ENCODE measurements around the gene ACSS1.

Gene ACSS1

DNA sequence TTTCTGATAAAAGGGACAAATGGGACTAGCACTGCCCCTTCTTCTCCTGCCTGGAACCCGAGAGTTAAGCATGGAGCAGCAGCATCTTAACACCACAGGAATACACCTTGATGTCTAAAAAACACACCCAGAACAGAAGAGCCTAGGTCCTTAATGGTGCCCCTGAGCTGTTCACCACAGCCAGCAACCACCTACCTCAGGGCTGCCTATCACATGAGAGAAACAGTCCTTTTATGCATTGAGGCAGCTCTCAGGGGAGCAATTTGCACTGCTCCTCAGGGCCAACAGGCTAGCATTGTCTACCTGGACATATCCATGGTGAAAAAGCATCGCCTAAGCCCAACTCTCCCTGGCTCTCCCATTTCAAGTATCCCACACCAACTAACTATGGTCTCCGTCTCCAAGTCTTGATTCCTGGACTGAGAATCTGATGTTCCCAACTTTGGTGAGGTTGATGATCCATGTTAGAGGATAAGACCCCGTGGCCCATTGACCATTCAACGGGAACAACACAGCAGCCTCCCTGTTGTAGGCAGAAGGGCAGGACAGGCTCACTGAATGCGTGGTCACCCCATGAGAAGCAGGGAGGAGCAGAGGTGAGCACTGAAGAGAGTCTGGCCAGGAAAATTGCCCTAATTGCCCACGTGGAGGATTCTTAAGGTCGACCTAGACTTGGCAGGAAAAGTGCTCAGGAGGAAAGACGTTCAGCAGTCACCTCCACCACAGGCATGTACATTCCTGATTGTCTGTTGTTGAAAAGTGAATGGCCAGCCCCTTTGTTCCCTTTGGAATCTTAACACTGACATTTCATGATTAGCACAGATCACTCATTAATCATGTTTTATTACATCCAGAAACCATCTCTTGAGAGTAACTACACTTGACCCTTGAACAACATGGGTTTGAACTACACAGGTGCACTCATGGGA, 61.2 kb downstream of the ACSS1 start:
- DNase-seq (ENCODE audit: low read depth in 2 of 2, low spot score in 1 of 2): no peak

DNA sequence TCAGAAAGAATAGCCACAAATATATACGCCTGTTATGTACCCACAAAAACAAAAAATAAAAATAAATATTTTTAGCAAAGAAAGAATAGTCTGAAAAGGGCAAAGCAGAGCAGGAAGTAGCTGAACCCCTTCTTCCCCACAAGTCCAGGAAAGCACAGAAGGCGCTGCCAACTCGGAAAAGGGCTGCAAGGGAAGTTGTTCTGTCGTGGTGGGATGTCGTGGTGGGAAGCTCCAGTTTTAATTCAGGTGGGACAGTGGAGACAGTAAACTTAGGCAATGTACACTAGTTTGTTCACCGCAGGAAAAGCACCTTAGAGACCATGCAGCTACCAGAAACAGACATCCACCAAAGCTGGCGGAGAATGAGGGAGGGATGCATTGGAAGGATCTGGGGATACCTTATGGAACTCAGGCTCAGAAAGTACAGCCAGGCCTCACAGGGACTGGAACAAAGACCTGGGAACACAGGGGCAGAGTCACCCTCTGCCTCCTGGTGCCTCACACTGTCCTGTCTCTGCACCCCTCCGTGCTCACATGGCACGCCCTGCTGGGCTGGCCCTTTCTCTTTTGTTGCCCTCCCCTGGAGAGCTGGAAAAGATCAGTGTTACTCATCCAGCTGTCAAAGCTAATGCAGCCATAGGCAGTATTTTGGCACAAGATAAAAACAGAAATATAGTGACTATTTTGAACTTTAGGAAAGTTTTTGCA, 62.0 kb downstream of the ACSS1 start:
- no peak for DNase-seq (ENCODE audit: low read depth in 2 of 2, low spot score in 1 of 2)

DNA sequence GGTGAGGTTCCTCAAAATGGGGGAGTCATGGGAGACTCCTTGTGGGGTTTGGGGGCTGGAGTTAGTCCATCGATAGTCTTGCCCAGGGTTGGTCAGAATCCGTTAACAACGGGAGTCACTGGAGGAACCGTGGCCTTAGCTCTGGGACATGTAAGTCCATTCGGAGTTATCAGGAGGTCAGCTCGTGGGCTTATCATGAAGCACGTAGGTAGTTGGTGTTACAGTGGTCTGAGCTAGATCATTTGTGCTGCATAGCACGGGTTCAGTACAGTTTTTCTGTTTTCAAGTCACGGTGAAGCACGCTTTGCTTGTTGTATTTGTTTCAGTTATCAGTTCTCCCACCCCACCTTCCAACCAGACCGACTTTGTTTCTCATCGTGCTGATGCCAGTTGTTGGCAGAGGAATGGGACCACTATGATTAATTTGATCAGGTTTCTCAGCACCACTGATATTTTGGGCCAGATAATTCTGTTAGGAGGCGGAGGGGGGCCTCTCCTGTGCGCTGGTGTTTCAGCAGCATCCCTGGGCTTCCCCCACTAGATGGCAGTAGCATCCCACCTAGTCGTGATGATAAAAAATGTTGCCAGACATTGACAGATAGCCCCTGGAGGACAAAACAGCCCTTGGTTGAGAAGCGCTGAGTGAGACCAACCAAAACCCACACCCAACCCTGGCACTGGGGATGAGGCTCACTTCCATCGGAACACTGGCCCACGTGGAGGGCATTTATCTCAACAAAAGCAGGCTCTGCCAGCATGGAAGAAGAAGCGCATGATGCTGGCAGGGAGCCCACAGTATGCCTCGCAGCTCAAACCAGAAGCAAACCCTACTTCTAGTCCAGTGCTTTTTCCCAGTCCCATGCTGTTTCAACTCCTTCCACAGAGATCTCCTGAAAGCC, 63.2 kb downstream of the ACSS1 start:
- DNase-seq (ENCODE audit: low read depth in 2 of 2, low spot score in 1 of 2): peak; percentile 67 to 70

DNA sequence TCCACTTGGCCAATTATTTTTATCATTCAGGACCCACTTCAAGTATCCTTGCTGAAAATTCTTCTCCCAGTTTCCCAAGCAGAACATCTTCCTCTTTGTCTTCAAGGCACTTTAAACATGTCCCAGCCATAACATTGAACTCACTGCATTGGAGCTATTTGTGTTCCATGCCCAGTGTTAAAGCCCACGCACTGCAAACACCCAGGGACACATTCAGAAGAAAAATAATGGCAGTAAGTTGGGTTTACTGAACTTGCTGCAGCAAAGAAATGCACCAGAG, 63.8 kb downstream of the ACSS1 start:
- DNase-seq (ENCODE audit: low read depth in 2 of 2, low spot score in 1 of 2): no peak

DNA sequence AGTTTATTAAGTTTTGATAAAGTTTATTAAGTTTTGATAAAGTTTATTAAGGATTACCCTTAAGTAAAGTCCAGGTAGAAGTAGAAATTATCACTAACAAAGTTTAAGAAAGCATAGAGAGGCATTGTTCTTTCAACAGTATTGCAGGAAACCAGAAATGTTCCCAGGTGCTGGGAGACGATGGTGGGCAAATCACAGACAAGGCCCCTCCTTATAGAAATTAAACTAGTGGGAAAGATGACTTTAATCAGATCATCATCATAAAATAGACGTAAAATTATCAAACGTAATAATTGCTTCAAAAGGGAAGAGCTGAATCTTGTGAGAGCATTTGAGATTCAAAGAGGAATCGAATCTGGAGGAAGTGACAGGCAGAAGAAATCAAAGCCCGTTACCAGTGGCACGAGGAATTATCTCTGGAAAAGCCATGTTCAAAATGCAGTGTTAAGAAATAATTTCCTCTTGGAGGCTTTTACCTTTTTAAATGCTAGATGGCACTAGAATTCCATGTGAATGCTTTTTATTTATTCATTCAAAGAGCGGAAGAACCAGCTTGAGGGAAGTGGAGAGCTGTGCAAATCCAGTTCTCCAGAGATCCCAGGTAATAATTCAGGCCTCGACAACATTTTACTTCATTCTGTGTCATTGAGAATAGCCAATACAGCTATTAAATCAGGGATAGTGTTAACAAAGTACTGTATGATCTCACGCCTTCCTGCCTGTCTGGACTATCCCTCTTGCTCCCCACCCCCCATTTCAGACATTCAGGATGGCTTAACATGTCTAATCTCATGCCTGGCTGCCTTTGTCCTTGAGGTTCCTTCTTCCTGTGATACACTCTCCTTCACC, 64.4 kb downstream of the ACSS1 start:
- DNase-seq (ENCODE audit: low read depth in 2 of 2, low spot score in 1 of 2): no peak

DNA sequence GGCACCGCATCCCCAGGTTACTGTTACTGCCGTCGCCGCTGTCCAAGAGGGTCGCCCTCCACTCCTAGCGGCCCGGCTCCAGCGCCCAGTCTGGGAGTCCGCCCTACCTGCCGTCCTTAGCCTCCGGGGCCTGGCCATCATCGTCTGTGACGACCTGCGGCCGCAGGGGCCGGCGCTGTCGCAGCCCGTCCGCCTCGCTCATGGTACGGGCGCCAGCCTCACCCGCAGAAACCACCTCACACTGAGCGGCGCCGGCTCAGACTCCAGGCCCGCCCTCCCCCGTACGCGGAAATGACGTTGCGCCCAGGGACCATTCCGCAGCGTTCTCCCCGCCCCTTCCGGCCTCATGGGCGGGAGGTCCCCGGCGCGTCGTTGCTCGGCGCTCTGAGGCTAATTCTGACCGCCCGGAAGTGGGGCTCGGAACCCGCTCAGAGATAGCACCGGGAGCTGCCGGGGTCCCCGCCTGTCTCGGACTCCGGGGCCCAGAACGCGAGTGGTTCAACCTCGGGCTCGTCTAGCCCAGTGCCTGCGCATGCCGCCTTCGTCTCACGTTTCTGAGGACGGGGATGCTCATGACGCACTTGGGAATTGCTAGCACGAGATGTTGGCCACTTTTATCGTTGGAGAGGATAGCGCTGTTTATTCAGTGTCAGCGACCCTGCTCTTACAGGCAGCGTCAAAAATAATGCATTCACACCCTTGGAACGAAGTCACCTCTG, 65.3 kb downstream of the ACSS1 start, which contains the start of gene APMAP:
APMAP (minus strand) TSS at position 265 of the 719 bp plus-strand sequence; CDS start at position 202, 63 bp downstream.
- DNase-seq (ENCODE audit: low read depth in 2 of 2, low spot score in 1 of 2): peak; percentile 91 to 94

DNA sequence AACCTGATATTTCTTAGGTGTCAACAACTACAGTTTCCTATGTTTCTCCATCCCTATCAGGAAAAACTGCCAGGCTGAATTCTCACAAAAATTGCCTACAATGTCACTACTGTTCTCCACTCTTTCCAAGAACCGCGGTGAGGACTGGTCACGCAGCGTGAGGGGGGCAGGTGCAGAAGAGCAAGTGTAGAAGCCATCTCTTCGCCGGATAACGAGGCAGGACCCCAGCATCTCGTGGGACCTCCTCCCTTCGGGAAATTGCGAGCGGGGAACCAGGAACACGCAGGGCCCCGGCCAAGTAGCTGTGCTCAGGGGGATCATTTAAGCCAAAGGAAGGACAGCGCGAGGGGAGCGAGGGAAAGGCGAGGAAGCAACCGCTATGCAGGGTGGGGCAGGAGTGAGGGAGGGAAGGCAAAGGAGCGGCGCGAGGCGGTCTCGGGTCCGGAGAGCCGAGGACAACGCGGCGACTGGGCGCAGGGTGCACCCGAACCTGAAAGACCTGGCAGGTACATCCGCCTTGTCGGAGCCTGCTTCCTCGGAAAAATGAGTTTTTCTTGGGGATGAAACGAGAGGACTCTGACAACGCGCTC, 65.9 kb downstream of the ACSS1 start:
- no peak for DNase-seq (ENCODE audit: low read depth in 2 of 2, low spot score in 1 of 2)

DNA sequence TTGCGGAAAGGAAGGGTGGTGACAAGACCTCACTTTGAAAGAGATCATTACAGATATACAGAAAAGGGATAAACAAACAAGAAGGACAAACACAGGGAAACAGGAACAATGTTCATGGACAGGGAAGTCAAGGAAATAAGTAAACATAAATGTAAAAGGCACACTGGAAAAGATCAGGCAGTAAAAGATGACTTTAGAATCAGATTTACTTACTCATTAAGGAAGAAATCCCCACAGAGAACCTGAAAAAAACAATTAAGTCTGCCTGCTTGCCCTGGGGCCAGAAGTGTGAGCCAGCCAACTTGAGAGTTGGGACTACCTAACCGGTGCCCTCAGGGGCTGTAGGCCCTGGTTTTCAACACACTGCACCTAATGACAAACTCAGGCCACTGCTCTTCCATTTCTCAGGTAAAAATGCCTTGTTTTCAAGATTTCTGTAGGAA, 67.1 kb downstream of the ACSS1 start:
- DNase-seq (ENCODE audit: low read depth in 2 of 2, low spot score in 1 of 2): no peak

DNA sequence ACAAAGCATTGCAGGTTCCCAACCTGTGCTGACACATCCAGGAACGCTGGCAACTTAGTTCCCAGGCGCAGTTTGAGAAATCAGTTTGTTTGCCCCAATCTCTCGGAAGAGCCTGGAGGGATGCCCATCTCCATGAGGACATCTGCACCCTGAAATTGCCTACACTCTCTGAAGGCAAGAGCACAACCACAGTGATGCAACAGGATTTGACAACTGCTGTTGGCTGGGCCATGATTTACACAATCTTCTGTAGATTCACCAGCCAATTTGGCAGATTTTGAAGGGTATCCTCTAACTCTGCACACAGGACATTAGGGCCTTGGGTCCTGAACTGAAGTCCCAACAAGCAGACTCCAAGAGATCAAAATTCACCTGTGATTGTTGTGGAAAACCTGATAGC, 68.8 kb downstream of the ACSS1 start:
- DNase-seq (ENCODE audit: low read depth in 2 of 2, low spot score in 1 of 2): no peak

DNA sequence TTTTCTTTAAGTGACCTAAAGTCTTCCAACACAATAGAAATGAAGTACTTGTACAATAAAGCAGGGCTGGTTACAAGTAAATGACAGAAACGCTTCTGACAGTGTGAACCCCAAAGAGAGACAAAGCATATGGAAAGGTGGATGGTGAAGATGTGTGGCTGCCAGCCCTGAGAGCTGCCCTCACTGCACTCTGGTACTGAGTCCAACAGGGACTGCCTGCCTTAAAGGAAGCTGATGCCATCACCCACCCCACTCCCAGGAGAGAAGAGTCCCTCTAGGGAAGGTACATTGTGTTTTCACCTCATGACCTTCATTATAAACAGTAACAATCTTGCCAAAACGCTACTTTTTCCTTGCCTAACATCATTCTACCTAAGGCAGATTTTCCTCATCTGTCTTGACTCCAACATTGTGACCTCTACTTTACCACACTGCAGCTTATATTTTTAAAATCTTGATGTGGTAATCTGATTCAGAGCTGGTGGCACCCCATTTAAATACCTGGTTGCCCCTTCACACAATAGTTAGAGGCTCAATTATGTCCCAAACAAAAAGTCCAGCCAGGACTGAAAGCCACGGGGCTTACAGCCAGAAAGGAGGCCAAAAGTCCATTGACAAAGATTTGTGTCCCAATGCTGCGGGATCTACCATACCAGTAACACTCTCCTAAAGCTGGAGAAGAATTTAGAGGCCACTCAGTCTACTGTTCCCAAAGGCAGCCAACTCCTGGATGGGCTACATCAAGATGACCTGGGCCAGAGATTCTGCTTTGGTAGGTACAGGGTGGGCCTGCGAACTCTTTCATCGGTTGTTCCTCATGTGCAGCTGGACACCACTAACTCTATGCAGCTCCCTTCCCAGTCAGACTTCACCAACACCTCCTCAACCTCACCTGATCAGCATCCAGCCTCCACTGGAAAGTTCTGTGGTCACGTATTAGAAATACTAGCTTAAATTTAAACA, 69.8 kb downstream of the ACSS1 start:
- DNase-seq (ENCODE audit: low read depth in 2 of 2, low spot score in 1 of 2): no peak

DNA sequence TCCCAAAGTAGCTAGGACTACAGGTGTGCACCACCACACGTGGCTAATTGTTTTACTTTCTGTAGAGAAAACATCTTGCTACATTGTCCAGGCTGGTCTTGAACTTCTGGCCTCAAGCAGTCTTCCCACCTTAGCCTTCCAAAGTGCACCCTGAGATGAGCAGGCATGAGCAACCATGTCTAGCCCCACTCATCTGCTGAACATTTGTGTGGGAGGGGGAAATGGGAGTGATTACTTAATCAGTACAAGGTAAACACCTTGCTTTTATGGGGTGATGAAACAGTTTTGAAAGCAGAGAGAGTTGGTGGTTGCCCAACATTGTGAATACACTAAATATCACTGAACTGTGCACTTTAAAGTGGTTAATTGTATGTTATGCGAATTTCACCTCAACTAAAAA, 70.7 kb downstream of the ACSS1 start:
- no peak for DNase-seq (ENCODE audit: low read depth in 2 of 2, low spot score in 1 of 2)

DNA sequence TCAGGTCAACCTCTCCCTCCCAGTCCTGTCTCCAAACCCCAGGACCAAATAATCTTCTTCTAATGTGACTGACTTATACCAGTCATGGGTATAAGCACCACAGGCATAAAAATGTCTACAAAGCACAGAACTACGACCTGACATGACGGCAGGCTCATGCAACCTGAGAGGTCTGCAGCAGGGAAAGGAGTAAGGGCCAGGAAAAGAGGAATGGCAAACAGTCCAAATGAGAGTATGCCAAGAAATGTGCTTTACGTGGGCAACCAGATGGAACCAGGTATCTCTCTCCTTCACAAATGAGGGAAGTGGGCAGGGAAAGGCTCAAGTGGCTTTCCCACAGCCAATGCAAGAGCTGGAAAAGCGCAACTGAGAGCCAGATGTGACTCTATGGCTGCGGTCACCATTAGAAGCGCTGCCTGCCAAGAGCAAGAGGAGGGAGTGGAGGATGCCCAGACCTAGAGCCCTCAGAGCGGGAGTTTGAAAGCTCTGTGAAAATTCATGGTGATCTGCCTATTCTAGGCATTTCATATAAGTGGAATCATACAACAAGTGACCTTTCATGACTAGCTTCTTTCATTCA, 71.4 kb downstream of the ACSS1 start:
- DNase-seq (ENCODE audit: low read depth in 2 of 2, low spot score in 1 of 2): no peak

DNA sequence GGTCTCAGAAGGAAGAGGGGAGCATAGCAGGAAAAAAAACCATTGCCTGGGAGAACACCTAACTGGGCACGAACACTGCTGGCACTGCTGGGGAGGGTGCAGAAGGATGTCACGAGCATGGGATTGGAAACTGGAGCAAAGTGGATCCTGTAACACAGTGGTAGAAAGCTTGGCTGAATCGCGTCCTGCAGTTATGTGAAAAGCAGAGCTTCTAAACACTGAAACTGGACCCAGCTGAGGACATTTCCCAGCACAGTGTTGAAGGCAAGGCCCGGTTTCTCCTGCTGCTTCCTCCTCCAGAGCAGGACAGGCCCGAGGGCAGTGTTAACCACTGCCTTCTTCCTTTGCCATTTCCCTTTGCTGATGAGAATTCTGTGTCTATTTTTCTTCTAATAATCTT, 72.1 kb downstream of the ACSS1 start:
- no peak for DNase-seq (ENCODE audit: low read depth in 2 of 2, low spot score in 1 of 2)

DNA sequence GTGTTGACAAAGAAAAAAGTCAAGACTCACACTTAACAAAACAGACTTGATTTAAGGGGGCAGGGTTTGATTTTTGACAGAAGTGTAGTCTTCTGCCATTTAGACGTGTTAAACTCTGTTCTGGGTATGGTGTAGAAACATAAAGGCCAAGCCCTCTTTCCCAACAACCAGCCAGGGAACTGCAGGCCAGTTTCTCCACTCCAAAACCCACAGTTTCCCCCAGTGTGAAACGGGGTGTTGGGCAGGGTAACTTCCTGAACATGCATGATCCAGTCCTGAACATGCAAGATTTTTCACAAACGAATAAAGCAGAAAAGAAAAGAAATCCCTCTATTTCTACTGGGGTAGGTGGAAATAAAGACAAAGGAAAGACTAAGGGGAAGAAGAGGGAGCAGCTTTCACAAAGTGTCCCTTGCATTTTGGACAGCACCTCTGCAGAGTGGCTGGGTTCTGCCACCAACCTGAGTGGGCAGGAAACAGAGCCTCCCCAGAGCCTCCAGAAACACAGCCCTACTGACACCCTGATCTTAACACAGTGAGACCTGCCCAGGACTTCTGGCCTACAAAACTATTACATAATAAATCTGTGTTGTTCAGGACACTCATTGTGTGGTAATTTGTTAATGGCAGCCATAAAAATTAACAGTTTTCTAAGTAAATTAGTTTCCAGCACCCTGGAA, 72.8 kb downstream of the ACSS1 start:
- DNase-seq (ENCODE audit: low read depth in 2 of 2, low spot score in 1 of 2): no peak

DNA sequence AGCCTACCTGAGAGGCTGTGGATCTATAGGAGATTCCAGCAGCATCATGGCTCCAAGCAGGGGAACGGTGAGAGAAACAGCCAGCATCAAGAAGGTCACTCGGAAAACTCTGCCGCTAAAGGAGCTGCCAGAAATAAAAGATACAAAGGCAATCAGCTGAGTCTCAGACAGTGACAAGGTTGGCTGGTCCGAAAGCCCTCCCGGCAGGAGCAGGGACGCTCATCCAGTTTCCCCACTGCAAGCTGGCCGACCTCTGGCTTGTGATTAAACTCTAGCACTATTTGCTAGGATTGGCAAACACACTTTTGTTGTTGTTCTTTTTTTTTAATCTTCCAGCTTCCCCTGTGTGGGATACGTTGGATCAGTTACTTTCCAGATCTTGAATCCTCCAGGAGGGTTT, 74.0 kb downstream of the ACSS1 start:
- no peak for DNase-seq (ENCODE audit: low read depth in 2 of 2, low spot score in 1 of 2)

DNA sequence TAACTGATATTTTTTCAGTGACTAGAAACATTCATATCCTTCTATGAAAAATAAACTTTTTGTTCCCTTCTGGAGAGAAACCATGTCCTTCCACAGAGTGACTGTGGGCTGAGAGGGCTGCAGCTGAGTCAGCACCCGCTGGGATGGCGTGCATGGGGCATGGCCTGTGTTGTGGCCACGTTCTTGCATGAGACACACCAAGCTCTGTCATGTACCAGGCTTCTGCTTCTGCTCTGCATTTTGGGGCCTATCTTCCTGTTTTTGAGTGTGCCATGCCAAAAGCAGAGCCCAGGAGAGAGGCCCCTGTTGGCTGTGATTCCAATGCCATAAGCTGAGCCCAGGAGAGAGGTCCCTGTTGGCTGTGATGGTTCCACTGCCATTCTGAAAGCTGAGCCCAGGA, 76.1 kb downstream of the ACSS1 start:
- no peak for DNase-seq (ENCODE audit: low read depth in 2 of 2, low spot score in 1 of 2)

DNA sequence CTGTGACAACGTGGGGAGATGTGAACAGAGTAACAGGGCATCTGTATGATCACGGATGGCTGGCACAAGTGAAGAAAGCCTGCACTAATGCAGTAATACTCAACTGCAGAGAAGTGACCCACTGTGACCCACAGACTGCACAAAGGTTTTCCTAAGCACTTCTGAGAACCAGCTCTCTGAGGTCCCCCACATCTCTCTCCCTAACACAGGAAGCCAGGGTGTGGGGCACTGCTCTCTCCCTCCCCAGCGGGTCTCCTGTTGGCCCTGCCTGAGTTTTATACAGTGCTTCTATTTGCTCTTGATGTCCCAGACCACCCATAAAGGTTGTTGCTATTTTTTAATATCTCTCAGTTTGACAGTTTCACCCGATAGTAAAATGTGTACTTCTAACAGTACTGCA, 76.7 kb downstream of the ACSS1 start:
- DNase-seq (ENCODE audit: low read depth in 2 of 2, low spot score in 1 of 2): no peak
